ENCODE data around the gene NAALADL2. TPM values are rescaled to one million over a fixed set of nuclear protein-coding genes. Genes with fewer than 3 reads are reported as not detected.

NAALADL2 gene
- total and polyA plus RNA-seq, 2 of the 8 experiments (the other 6 are each of a cell fraction or from before 2014, with no cell fraction given), result 0.12 to 0.22 TPM

DNA sequence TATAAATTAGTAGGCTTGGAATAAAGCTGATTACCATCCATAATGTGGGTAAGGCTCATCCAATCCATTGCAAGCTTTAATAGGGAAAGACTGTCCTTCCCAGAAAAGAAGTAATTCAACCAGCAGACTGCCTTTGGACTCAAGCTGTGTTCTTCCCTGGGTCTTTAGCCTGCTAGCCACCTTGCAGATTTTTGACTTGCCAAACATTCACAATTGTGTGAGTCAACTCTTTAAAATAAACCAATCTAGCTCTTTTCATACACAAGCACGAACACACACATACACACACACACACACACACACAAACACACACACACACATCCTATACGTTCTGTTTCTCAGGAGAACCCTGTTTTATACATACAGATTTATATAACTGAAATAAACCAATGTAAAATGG lies 248.1 kb downstream of the NAALADL2 start (continued):
- TF ChIP-seq CHD2 (IDR thresholded peaks at IDR 0.05; ENCODE audit: low read length) (no peak), KDM4A (IDR thresholded peaks at IDR 0.05; ENCODE audit: low read depth, low read length, severe bottlenecking) (no peak), KDM1A (IDR thresholded peaks at IDR 0.05; ENCODE audit: borderline replicate concordance, low read length) (no peak), FOSL1 (IDR thresholded peaks at IDR 0.05; ENCODE audit: insufficient read depth, low read depth, low read length) (no peak), RXRA (IDR thresholded peaks at IDR 0.05; ENCODE audit: insufficient read depth, low read depth, low read length) (no peak), SP4 (IDR thresholded peaks at IDR 0.05; ENCODE audit: low read length) (no peak), SP2 (IDR thresholded peaks at IDR 0.05; ENCODE audit: low read length) (no peak)
- TF ChIP-seq, protein P1, sequence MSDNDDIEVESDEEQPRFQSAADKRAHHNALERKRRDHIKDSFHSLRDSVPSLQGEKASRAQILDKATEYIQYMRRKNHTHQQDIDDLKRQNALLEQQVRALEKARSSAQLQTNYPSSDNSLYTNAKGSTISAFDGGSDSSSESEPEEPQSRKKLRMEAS (IDR thresholded peaks at IDR 0.05), result no peak
